Measurements from ENCODE around the gene KRTAP2-1. TPM values are rescaled to one million over a fixed set of nuclear protein-coding genes. Genes with fewer than 3 reads are reported as not detected.
"Not testable (repeated sequence)": the region's sequence is repeated elsewhere in the genome, so short reads cannot be mapped to it uniquely, and the experiment has no call there.

The KRTAP2-1 gene
- polyA plus RNA-seq, 1 donor = not detected

DNA sequence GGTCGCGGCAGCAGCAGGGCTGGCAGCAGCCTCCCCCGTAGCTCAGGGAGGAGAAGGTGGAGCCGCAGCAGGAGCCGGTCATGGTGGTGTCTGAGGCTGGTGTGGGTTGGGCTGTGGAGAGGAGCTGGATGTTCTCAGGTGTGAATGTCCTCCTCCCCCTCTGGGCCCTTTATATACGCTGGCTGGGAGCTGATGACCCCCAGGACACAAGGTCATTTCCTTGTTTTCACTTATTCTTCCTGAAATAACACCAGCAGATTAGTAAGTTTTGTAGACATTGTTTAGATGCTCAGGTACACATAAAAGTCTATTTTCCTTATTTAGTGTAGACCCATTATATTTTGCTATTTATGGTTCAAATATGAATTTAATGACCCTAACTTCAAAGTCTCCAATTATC is 8.0 kb upstream of the KRTAP2-1 start, which contains the start of gene KRTAP2-2:
TSS of gene KRTAP2-2 (minus strand) at position 101 of the 400 bp plus-strand sequence. CDS start at position 82, 19 bp downstream.
- not testable (repeated sequence) for H3K9me3 ChIP-seq (ENCODE audit: control insufficient read depth, low read depth, low read length); H3K4me1 ChIP-seq (ENCODE audit: control insufficient read depth, insufficient read depth, low read length); DNase-seq; H3K4me3 ChIP-seq (ENCODE audit: low read length); H3K36me3 ChIP-seq (ENCODE audit: control insufficient read depth, insufficient read depth, low read length); H3K27ac ChIP-seq (ENCODE audit: low read length)
- no CpG with 5 or more reads among the region's 6 CpGs for WGBS (ENCODE audit: insufficient coverage, low lambda C conversion rate)
- H3K27me3 ChIP-seq (ENCODE audit: control insufficient read depth, insufficient read depth, low read length) = peaks cover 14% of the 10 kb centered on the region

DNA sequence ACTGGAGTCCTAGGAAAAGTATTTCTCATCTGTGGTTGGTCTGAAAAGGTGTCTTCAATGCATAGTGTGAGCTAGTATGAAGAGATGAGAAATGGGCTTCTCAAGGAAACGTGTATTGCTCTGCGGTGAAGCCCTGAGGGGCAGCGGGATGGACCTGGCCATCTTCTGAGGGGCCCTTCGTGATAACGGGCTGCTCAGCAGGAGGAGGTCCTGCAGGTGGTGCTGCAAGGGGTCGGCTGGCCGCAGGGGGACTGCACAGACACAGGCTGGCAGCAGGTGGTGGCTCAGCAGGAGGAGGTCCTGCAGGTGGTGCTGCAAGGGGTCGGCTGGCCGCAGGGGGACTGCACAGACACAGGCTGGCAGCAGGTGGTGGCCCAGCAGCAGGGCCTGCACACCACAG is 7.4 kb upstream of the KRTAP2-1 start:
- DNase-seq; H3K9me3 ChIP-seq (ENCODE audit: control insufficient read depth, low read depth, low read length); H3K36me3 ChIP-seq (ENCODE audit: control insufficient read depth, insufficient read depth, low read length); H3K27ac ChIP-seq (ENCODE audit: low read length); H3K4me3 ChIP-seq (ENCODE audit: low read length); H3K4me1 ChIP-seq (ENCODE audit: control insufficient read depth, insufficient read depth, low read length): not testable (repeated sequence)
- H3K27me3 ChIP-seq (ENCODE audit: control insufficient read depth, insufficient read depth, low read length) = peaks cover 11% of the 10 kb centered on the region
- WGBS (ENCODE audit: insufficient coverage, low lambda C conversion rate) = no CpG with 5 or more reads among the region's 9 CpGs

GRCh38 chr17:41054025-41054424 is 6.9 kb upstream of the KRTAP2-1 start:
- H3K4me3 ChIP-seq (ENCODE audit: low read length) = no peak overlapping the region
- no CpG with 5 or more reads among the region's 4 CpGs for WGBS (ENCODE audit: insufficient coverage, low lambda C conversion rate)
- no peak overlapping the region for H3K27ac ChIP-seq (ENCODE audit: low read length)
- no peaks in the 10 kb centered on the region for H3K9me3 ChIP-seq (ENCODE audit: control insufficient read depth, low read depth, low read length)
- no peaks in the 10 kb centered on the region for H3K36me3 ChIP-seq (ENCODE audit: control insufficient read depth, insufficient read depth, low read length)
- peaks cover 7% of the 10 kb centered on the region for H3K27me3 ChIP-seq (ENCODE audit: control insufficient read depth, insufficient read depth, low read length)
- no peak for DNase-seq
- no peaks in the 10 kb centered on the region for H3K4me1 ChIP-seq (ENCODE audit: control insufficient read depth, insufficient read depth, low read length)

GRCh38 chr17:41052566-41052965 is 5.5 kb upstream of the KRTAP2-1 start:
- no peak overlapping the region for H3K27ac ChIP-seq (ENCODE audit: low read length)
- DNase-seq = no peak
- H3K4me1 ChIP-seq (ENCODE audit: control insufficient read depth, insufficient read depth, low read length) = no peaks in the 10 kb centered on the region
- H3K27me3 ChIP-seq (ENCODE audit: control insufficient read depth, insufficient read depth, low read length) = peaks cover 14% of the 10 kb centered on the region
- no peak overlapping the region for H3K4me3 ChIP-seq (ENCODE audit: low read length)
- H3K9me3 ChIP-seq (ENCODE audit: control insufficient read depth, low read depth, low read length) = no peaks in the 10 kb centered on the region
- H3K36me3 ChIP-seq (ENCODE audit: control insufficient read depth, insufficient read depth, low read length) = no peaks in the 10 kb centered on the region

DNA sequence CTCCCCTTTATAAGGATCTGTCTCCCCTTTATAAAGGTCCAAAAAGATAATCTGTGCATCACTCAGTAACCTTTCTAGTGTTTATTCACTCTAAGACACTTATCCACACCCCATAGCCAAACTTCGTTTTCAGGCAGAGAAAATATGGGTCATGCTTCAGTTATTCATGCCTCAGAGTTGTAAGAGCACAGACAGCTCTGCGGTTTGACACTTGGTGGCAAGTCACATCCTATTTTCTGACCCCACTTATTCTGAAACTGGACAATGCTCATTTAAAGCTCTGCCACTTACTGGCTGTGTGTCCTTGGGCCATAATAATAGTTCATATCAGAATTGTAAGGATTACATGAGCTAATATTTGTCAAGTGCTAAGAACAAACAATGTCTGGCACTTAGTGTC is 2.0 kb upstream of the KRTAP2-1 start:
- H3K27ac ChIP-seq (ENCODE audit: low read length) = no peak overlapping the region
- no peak for DNase-seq

GRCh38 chr17:41048441-41048840 is 1.3 kb upstream of the KRTAP2-1 start:
- H3K4me1 ChIP-seq (ENCODE audit: control insufficient read depth, insufficient read depth, low read length) = no peaks in the 10 kb centered on the region
- no peak overlapping the region for H3K27ac ChIP-seq (ENCODE audit: low read length)
- 52% methylated on average over 2 of the region's 7 CpGs for WGBS (ENCODE audit: insufficient coverage, low lambda C conversion rate)
- peaks cover 20% of the 10 kb centered on the region for H3K27me3 ChIP-seq (ENCODE audit: control insufficient read depth, insufficient read depth, low read length)
- H3K9me3 ChIP-seq (ENCODE audit: control insufficient read depth, low read depth, low read length) = no peaks in the 10 kb centered on the region
- no peaks in the 10 kb centered on the region for H3K36me3 ChIP-seq (ENCODE audit: control insufficient read depth, insufficient read depth, low read length)
- no peak overlapping the region for H3K4me3 ChIP-seq (ENCODE audit: low read length)
- DNase-seq = no peak

More for the DNA sequence above, 2.0 kb upstream of the KRTAP2-1 start:
- Histone ChIP-seq H3K4me1 (ENCODE audit: control insufficient read depth, insufficient read depth, low read length) (no peaks in the 10 kb centered on the region), H3K36me3 (ENCODE audit: control insufficient read depth, insufficient read depth, low read length) (no peaks in the 10 kb centered on the region), H3K9me3 (ENCODE audit: control insufficient read depth, low read depth, low read length) (no peaks in the 10 kb centered on the region), H3K27me3 (ENCODE audit: control insufficient read depth, insufficient read depth, low read length) (peaks cover 23% of the 10 kb centered on the region), H3K4me3 (ENCODE audit: low read length) (no peak overlapping the region)
- no CpG with 5 or more reads among the region's 2 CpGs for WGBS (ENCODE audit: insufficient coverage, low lambda C conversion rate)

DNA sequence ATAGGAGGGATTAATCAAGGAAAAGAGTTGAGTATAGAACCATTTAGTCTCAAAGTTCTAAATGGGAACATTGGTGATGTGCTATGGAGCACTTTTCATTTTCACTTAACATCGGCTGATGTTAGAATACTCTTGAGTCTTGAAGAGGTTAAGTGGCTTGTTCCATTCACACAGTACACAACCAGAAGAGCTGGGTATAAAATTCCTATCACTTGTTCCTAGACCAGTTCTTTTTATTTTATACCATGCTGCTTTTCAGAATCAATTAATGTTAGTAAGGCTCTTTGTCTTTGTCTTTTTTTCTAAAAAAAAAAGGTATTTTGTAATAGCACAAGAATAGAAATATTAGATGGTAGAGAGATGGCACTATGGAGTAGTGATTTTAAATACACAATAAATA is 4.2 kb downstream of the KRTAP2-1 start:
- Histone ChIP-seq H3K27ac (ENCODE audit: low read length) (no peak overlapping the region), H3K4me3 (ENCODE audit: low read length) (no peak overlapping the region), H3K4me1 (ENCODE audit: control insufficient read depth, insufficient read depth, low read length) (no peaks in the 10 kb centered on the region), H3K9me3 (ENCODE audit: control insufficient read depth, low read depth, low read length) (no peaks in the 10 kb centered on the region), H3K36me3 (ENCODE audit: control insufficient read depth, insufficient read depth, low read length) (no peaks in the 10 kb centered on the region), H3K27me3 (ENCODE audit: control insufficient read depth, insufficient read depth, low read length) (peaks cover 16% of the 10 kb centered on the region)
- 100% methylated on average over 1 of the region's 1 CpG for WGBS (ENCODE audit: insufficient coverage, low lambda C conversion rate)
- no peak for DNase-seq

GRCh38 chr17:41040783-41041571 is 6.1 kb downstream of the KRTAP2-1 start, which contains the start of gene KRTAP1-1:
TSS of gene KRTAP1-1 (minus strand) at chr17:41041450. CDS start at chr17:41041397, 53 bp downstream.
- not testable (repeated sequence) for H3K27me3 ChIP-seq (ENCODE audit: control insufficient read depth, insufficient read depth, low read length); H3K27ac ChIP-seq (ENCODE audit: low read length); H3K9me3 ChIP-seq (ENCODE audit: control insufficient read depth, low read depth, low read length); H3K36me3 ChIP-seq (ENCODE audit: control insufficient read depth, insufficient read depth, low read length); H3K4me3 ChIP-seq (ENCODE audit: low read length); DNase-seq; H3K4me1 ChIP-seq (ENCODE audit: control insufficient read depth, insufficient read depth, low read length)
- no CpG with 5 or more reads among the region's 14 CpGs for WGBS (ENCODE audit: insufficient coverage, low lambda C conversion rate)

- H3K27ac ChIP-seq (ENCODE audit: low read length) = no peak overlapping the region
- H3K4me1 ChIP-seq (ENCODE audit: control insufficient read depth, insufficient read depth, low read length) = no peaks in the 10 kb centered on the region
- H3K36me3 ChIP-seq (ENCODE audit: control insufficient read depth, insufficient read depth, low read length) = no peaks in the 10 kb centered on the region
- H3K9me3 ChIP-seq (ENCODE audit: control insufficient read depth, low read depth, low read length) = no peaks in the 10 kb centered on the region
- no peak overlapping the region for H3K4me3 ChIP-seq (ENCODE audit: low read length)
- WGBS (ENCODE audit: insufficient coverage, low lambda C conversion rate) = no CpG with 5 or more reads among the region's 2 CpGs
- peaks cover 3% of the 10 kb centered on the region for H3K27me3 ChIP-seq (ENCODE audit: control insufficient read depth, insufficient read depth, low read length)
- no peak for DNase-seq
Measured at GRCh38 chr17:41037853-41038350, 9.2 kb downstream of the KRTAP2-1 start.

GRCh38 chr17:41034346-41034935 is 12.7 kb downstream of the KRTAP2-1 start, which contains the start of gene KRTAP1-3:
TSS of gene KRTAP1-3 (minus strand) at chr17:41034874. CDS start at chr17:41034821, 53 bp downstream.
- not testable (repeated sequence) for H3K4me1 ChIP-seq (ENCODE audit: control insufficient read depth, insufficient read depth, low read length); DNase-seq; H3K4me3 ChIP-seq (ENCODE audit: low read length); H3K27ac ChIP-seq (ENCODE audit: low read length); H3K9me3 ChIP-seq (ENCODE audit: control insufficient read depth, low read depth, low read length); H3K36me3 ChIP-seq (ENCODE audit: control insufficient read depth, insufficient read depth, low read length); H3K27me3 ChIP-seq (ENCODE audit: control insufficient read depth, insufficient read depth, low read length)
- WGBS (ENCODE audit: insufficient coverage, low lambda C conversion rate) = no CpG with 5 or more reads among the region's 10 CpGs
